Measurements from ENCODE around the gene PGLYRP4.

PGLYRP4 gene

GRCh38 chr1:153313288-153313687 lies 35.4 kb downstream of the PGLYRP4 start:
- DNase-seq (ENCODE audit: low read depth), result no peak
- TF ChIP-seq, protein P1, sequence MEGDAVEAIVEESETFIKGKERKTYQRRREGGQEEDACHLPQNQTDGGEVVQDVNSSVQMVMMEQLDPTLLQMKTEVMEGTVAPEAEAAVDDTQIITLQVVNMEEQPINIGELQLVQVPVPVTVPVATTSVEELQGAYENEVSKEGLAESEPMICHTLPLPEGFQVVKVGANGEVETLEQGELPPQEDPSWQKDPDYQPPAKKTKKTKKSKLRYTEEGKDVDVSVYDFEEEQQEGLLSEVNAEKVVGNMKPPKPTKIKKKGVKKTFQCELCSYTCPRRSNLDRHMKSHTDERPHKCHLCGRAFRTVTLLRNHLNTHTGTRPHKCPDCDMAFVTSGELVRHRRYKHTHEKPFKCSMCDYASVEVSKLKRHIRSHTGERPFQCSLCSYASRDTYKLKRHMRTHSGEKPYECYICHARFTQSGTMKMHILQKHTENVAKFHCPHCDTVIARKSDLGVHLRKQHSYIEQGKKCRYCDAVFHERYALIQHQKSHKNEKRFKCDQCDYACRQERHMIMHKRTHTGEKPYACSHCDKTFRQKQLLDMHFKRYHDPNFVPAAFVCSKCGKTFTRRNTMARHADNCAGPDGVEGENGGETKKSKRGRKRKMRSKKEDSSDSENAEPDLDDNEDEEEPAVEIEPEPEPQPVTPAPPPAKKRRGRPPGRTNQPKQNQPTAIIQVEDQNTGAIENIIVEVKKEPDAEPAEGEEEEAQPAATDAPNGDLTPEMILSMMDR (IDR thresholded peaks at IDR 0.05; ENCODE audit: control insufficient read depth, extremely low read depth, insufficient read depth), result no peak
- no peak overlapping the region for H3K4me3 ChIP-seq (ENCODE audit: low read depth, low read length)

DNA sequence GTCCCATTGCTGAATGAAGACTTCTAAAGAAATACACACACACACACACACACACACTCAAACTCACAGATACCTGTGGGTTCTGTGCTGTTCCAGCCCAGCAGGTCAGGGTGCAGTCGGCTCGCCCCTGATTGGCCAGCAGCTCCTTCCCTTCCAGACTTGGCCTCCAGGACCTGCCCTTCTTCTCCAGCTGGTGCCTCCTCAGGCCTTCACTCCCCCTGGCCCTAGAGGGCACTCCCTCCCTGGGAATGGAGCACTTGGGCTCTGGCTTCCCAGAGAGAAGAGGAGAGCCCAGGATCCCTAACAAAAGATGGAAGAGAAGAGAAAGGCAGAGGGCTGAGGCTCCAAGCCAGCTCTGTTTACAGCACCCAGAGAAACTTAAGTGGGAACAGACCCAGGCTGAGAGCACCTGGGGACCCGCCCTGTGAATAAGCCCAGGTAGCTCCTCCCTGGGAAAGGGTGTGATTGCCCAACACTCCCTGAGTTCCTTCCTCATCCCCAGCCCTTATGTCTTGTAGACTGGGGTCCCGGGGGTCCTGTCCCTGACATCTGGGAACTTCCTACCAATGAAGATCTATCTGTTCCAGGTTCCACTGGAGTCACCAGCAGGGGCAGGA lies 36.0 kb downstream of the PGLYRP4 start, which contains the start of gene PGLYRP3:
PGLYRP3 (minus strand) TSS at position 383 of the 617 bp plus-strand sequence. CDS start 2,287 bp downstream, outside the sequence.
- DNase-seq (ENCODE audit: low read depth), result no peak
- no peak within 1 kb of the TSS for H3K4me3 ChIP-seq (ENCODE audit: low read depth, low read length)
- TF ChIP-seq, protein P1 (IDR thresholded peaks at IDR 0.05; ENCODE audit: control insufficient read depth, extremely low read depth, insufficient read depth), result no peak

GRCh38 chr1:153310526-153310925 lies 38.1 kb downstream of the PGLYRP4 start:
- TF ChIP-seq, protein P1 (IDR thresholded peaks at IDR 0.05; ENCODE audit: control insufficient read depth, extremely low read depth, insufficient read depth), result no peak
- no peak for DNase-seq (ENCODE audit: low read depth)
- H3K4me3 ChIP-seq (ENCODE audit: low read depth, low read length), result no peak overlapping the region

- no peak overlapping the region for H3K4me3 ChIP-seq (ENCODE audit: low read depth, low read length)
- no peak for DNase-seq (ENCODE audit: low read depth)
- TF ChIP-seq, protein P1 (IDR thresholded peaks at IDR 0.05; ENCODE audit: control insufficient read depth, extremely low read depth, insufficient read depth), result no peak
These were observed 39.2 kb downstream of the PGLYRP4 start for GRCh38 chr1:153309441-153309840.

DNA sequence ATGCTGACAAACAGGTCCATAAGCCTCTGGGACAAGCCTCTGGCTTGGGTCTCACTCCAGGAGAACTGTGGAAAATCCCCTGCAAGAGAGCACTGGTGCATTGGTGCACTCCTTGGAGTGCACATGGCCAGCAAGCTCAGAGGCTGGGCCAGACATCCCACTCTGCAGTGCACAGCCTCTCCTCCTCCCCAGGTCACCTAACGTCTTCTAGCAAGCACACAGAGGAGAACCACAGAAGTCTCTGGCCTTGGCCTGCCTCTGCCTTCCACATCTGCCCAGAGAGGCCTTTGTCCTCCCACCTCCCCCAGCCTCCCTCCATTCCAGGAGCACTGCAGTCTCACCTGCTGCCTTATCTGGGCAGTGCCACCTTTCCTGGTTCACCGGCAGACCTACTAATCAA lies 40.1 kb downstream of the PGLYRP4 start:
- no peak overlapping the region for H3K4me3 ChIP-seq (ENCODE audit: low read depth, low read length)
- TF ChIP-seq, protein P1 (IDR thresholded peaks at IDR 0.05; ENCODE audit: control insufficient read depth, extremely low read depth, insufficient read depth), result no peak
- DNase-seq (ENCODE audit: low read depth), result no peak

GRCh38 chr1:153307221-153307600 lies 41.4 kb downstream of the PGLYRP4 start:
- DNase-seq (ENCODE audit: low read depth), result no peak
- H3K4me3 ChIP-seq (ENCODE audit: low read depth, low read length), result no peak overlapping the region
- TF ChIP-seq, protein P1 (IDR thresholded peaks at IDR 0.05; ENCODE audit: control insufficient read depth, extremely low read depth, insufficient read depth), result no peak

Measured in LNCaP clone FGC (cell line).